GM18505 (cell line): ENCODE data around the gene OR6J1.

Source experiments
- ATAC-seq: cut with Tn5 transposase; IDR thresholded peaks from one replicate; pipeline ENCODE4 v1.9.1; 2021; ENCODE audit not compliant: unreplicated experiment
- POLR2A ChIP-seq: IDR thresholded peaks from 4 replicates; pipeline ENCODE4 v1.6.1; 2011; ENCODE audit warnings: borderline replicate concordance; ENCODE audit not compliant: insufficient read depth, insufficient read length; ENCODE audit errors: extremely low read depth

Gene OR6J1

GRCh38 chr14:22607291-22607690 is 36.9 kb downstream of the OR6J1 start:
- no peak for TF ChIP-seq POLR2A
- no peak for ATAC-seq

DNA sequence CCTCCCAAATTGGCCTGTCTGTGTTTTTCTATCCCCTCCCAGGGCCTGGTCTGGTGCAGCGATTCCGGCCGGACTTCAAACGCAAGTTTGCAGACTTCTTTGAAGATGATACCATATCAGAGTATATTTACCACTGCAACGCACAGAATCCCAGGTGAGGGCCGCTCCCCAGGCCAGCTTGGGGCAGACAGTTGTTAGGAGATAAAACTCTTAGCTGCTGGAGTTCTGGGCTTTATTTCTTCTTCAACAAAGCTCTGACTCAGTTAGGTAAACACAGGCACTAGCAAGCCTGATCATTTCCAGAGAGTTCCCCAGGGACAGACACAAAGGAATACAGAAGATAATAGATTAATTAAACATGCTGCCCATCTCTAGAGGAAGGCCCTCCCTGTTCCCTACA is 37.8 kb downstream of the OR6J1 start:
- ATAC-seq: no peak
- TF ChIP-seq POLR2A: no peak

DNA sequence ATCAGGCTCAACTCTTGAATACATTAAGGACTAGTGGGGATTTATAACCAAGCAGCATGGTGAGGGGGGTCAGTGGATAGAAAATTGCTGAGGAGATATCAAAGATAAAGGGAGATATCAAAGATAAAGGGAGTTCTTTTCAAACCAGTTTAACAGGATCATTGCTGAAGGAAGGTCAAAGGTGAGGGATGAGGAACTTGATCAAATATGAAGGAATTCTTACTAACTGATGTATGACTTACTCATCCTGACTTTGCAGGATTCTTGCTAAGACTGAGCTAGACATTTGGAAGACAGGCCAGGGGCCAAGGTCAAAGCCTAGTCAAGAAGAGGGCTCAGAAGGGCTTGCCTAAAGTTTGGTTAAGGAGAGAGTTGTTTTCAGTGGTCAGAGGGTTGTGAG is 41.3 kb downstream of the OR6J1 start:
- TF ChIP-seq POLR2A: no peak
- ATAC-seq: no peak

DNA sequence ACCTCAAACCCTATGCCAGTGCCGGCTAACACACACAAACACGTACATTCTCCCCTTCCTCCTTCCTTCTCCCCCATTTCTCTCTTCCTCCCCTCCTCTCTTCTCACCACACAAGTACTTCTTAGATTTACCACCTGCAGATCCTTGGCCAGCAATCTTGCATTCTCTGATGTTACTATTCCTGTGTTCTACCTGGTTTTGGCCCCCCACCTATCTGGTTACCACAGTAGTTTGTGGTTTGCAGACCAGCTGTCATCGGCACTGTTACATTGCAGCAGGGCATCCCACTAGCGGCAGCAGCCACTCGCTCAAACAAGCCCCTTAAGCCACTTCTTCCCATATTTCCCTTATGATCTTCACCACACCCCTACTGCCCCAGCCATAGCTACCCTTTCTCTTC is 42.2 kb downstream of the OR6J1 start:
- no peak for ATAC-seq

GRCh38 chr14:22601456-22601855 is 42.7 kb downstream of the OR6J1 start:
- TF ChIP-seq POLR2A: no peak
- no peak for ATAC-seq

More for the DNA sequence above, 42.2 kb downstream of the OR6J1 start:
- TF ChIP-seq POLR2A: no peak

DNA sequence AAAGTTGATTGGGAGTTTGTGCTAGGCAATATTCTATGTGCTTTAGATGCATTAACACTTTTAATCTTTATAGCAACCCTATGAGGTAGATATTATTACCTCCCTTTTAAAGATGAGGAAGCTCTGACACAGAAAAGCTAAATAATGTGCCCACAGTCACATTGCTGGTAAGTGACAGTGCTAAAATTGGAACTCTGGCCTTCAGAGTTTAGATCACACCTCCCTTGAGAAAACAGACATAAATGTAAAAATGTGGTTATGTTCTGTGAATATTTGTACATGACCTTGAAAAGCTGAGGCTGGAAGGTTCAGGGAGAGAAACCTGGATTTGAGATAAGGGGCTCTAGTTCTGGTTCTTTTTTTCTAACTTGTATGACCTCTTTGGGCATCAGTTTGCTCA is 44.1 kb downstream of the OR6J1 start:
- no peak for TF ChIP-seq POLR2A
- no peak for ATAC-seq

GRCh38 chr14:22599349-22599748 is 44.8 kb downstream of the OR6J1 start:
- no peak for TF ChIP-seq POLR2A
- ATAC-seq: no peak

- no peak for ATAC-seq
- TF ChIP-seq POLR2A: no peak
Measured at GRCh38 chr14:22598896-22599244, 45.3 kb downstream of the OR6J1 start.

GRCh38 chr14:22598099-22598895 is 45.9 kb downstream of the OR6J1 start, which contains the start of gene ABHD4:
ABHD4 (plus strand) TSS chr14:22598300; CDS start chr14:22598307, 7 bp downstream.
- ATAC-seq: peak; percentile 66
- TF ChIP-seq POLR2A: peak; percentile 67

DNA sequence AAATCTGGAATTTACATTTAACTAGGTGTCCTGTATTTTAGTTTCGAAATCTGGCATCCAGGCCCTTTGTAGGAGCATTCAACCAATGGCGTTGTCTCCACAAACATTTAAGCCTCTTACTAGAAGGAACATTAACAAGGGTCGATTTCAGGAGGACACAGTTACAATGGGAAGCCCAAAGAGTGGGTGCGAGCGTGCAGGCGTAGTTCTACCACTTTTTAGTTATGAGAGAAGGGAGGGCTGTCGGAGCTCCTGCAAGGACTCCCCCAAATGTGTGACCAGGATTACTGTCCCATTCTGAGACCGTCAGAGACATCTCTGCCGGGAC is 46.4 kb downstream of the OR6J1 start:
- ATAC-seq: peak; percentile 24
- TF ChIP-seq POLR2A: no peak

GRCh38 chr14:22597265-22597664 is 46.9 kb downstream of the OR6J1 start:
- no peak for TF ChIP-seq POLR2A
- no peak for ATAC-seq

DNA sequence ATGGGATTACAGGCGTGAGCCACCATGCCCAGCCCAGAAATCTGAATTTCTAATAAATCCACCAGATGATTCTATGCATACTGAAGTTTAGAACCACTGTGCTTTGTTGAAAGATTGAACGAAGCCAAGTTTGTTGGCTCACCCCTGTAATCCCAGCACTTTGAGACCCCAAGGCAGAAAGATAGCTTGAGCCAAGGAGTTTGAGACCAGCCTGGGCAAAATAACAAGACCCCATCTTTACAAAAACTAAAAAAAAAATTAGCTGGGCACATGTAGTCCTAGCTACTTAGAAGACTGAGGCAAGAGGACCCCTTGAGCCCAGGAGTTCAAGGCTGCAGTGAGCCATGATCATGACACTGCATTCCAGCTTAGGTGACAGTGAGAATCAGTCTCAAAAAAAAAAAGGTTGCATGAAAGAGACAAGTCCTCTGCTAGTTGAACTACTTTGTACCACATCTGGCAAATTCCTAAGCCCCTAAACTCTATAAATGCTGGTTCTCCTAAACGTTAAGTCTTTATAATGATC is 47.7 kb downstream of the OR6J1 start:
- ATAC-seq: no peak
- TF ChIP-seq POLR2A: no peak

DNA sequence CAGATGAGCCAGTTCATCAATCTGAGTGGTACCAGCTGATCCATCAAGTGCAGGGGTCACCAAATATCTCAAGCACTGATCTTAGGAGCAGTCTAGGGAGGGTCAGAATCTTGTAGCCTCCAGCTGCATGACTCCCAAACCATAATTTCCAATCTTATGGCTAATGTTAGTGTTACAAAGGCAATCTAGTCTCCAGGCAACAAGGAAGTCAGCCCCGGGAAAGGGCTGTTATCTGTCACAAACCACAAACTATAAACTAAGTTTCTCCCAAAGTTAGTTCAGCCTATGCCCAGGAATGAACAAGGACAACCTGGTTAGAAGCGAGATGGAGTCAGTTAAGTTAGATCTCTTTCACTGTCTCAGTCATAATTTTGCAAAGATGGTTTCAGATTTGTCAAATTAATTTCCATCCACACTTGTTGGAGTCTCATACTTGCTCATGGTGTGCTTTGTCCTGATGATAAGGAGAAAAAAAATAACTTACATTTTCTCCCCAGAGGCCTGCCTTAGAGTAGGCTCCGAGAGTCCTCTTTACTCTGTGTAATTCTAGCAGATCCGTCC is 49.9 kb downstream of the OR6J1 start:
- no peak for TF ChIP-seq POLR2A
- ATAC-seq: no peak

DNA sequence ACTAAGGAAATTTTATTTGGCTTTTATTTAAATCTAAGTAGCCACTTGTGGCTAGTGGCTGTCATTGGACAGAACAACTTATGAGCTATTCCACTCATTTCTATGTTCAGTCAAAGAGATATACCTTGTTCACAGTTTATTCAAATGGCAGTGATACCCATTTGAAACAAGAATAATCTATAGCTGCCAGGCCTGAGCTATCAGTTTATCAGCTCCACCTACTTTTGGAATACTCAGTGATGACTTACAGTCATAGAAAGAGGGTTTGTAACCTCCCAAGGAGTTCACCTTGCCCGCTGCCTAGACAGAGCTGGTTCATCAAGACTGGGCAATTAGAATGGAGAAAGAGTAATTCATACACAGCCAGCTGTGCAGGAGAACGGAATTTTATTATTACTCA is 50.6 kb downstream of the OR6J1 start:
- no peak for TF ChIP-seq POLR2A
- ATAC-seq: no peak
